ENCODE results near the gene CD93.

DNA sequence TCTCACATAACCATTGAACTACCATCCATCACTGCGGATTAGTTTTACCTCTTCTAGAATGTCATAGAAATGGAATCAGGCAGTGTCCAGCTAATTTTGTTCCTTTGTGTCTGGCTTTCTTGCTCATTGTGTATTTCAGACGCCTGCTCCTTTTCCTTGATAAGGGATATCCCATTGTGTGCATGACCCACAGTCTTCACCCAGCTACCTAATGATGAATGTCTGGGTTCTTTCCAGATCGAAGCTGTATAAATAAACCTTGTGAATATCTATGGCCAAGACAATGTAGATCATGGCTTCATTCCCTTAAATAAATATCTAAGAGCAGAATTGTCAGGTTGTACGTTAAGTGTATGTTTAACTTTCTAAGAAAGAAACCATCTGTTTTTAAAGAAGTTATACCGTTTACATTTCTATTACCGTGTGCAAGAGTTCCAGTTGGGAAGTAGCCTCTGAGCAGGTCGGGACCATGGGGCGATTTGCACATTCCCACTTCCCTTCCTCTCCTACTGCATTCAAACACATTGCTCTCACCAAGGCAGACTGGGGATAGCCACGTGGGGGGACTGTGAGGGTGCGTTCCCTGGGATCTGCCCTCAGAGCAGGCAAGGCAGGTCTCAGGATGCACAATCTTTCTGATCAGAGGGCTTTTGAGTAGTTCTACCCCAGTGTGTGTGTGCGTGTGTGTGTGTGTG, 13.1 kb downstream of the CD93 start:
- TF ChIP-seq CTCF (conservative IDR thresholded peaks at IDR 0.05 in 1 of 2, IDR thresholded peaks at IDR 0.05 in 1 of 2; ENCODE audit: extremely low read depth in 1 of 2, insufficient read depth in 1 of 2, low read depth in 1 of 2, low read length in 2 of 2) (no peak), EZH2 (IDR thresholded peaks at IDR 0.05; ENCODE audit: borderline replicate concordance, low read length) (no peak)
